GM10266 (cell line): ENCODE results near the gene FRMD5.

Experiments
- DNase-seq: peaks from one replicate; pipeline ENCODE4 v3.0.0; 2012; ENCODE audit errors: extremely low spot score
- CTCF ChIP-seq: IDR thresholded peaks from 2 replicates; pipeline ENCODE4 v1.5.1; 2012; ENCODE audit warnings: mild to moderate bottlenecking, low read depth; ENCODE audit not compliant: control insufficient read depth, insufficient read depth; ENCODE audit errors: missing control alignments

Gene FRMD5

GRCh38 chr15:43969802-43970375 is 225.2 kb downstream of the FRMD5 start:
- no peak for DNase-seq
- TF ChIP-seq CTCF = no peak

GRCh38 chr15:43968551-43968950 is 226.5 kb downstream of the FRMD5 start:
- no peak for TF ChIP-seq CTCF

GRCh38 chr15:43966646-43967045 is 228.4 kb downstream of the FRMD5 start:
- no peak for DNase-seq
- no peak for TF ChIP-seq CTCF

More at GRCh38 chr15:43968551-43968950, 226.5 kb downstream of the FRMD5 start:
- DNase-seq = no peak

GRCh38 chr15:43958861-43959330 is 236.2 kb downstream of the FRMD5 start:
- no peak for DNase-seq
- TF ChIP-seq CTCF = no peak

GRCh38 chr15:43957724-43958123 is 237.3 kb downstream of the FRMD5 start:
- no peak for TF ChIP-seq CTCF
- no peak for DNase-seq

GRCh38 chr15:43955140-43955539 is 239.9 kb downstream of the FRMD5 start:
- no peak for TF ChIP-seq CTCF
- no peak for DNase-seq

- TF ChIP-seq CTCF = no peak
- no peak for DNase-seq
Observed at GRCh38 chr15:43954181-43954621, 240.9 kb downstream of the FRMD5 start.
